Measurements from ENCODE around the gene POU2AF2. TPM values are rescaled to one million over a fixed set of nuclear protein-coding genes. Genes with fewer than 3 reads are reported as not detected.

POU2AF2 gene
- total and polyA plus RNA-seq, 3 donors from 2014 or later = 2.5 to 7.9 (median 5.2) TPM

GRCh38 chr11:111335549-111335948, 90.0 kb downstream of the POU2AF2 start:
- DNase-seq = no peak
- H3K27me3 ChIP-seq = no peaks in the 10 kb centered on the region
- no peak overlapping the region for H3K4me3 ChIP-seq
- H3K36me3 ChIP-seq (ENCODE audit: low read depth, missing control alignments) = no peaks in the 10 kb centered on the region
- no peaks in the 10 kb centered on the region for H3K9me3 ChIP-seq
- peaks cover 24% of the 10 kb centered on the region for H3K4me1 ChIP-seq
- intact Hi-C loops (cut with DNase I; ENCODE audit: low total_unique reads) = no loop called here
- no peak for TF ChIP-seq POLR2A (IDR thresholded peaks at IDR 0.05)
- TF ChIP-seq CTCF (IDR thresholded peaks at IDR 0.05) = no peak
- 64 to 75% methylated on average over 5 to 6 of the region's 6 CpGs for WGBS, 2 donors
- no peak overlapping the region for H3K27ac ChIP-seq

Other genes with a start within 250 kb of the POU2AF2 start
- 1 to 10 TPM; 6.4 to 9.0 TPM for gene POU2AF3, start 52.8 kb downstream of the POU2AF2 start, total RNA-seq
- 11.5 TPM for gene POU2AF3, start 52.8 kb downstream of the POU2AF2 start, polyA plus RNA-seq (ENCODE audit: insufficient read depth, low read depth, low replicate concordance)
- 1 to 10 TPM; 2.8 to 4.6 TPM for gene POU2AF1, start 133.6 kb downstream of the POU2AF2 start, total RNA-seq
- 2.7 TPM for gene POU2AF1, start 133.6 kb downstream of the POU2AF2 start, polyA plus RNA-seq (ENCODE audit: insufficient read depth, low read depth, low replicate concordance)

Data from testis (tissue), 3 donors.